ENCODE results near the gene RAI2.

Gene RAI2

DNA sequence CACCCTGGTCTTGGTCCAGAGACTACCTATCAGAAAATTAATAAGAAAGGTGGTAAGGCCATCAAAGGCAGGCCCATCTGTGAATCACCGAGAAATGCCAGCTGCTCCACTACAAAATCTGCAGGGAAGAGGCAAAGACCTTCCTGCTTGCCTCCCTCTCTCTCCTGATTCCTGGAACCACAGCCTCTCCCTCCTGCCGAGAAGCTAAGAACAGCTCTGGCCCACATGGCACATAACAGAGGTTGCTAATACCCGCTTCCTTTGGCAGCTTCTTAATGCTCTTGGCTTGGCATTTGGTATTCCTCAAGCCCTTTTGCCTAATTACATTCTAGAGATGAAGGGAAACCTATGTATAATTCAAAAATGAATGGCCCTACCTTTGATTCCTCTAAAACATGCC lies 32.9 kb downstream of the RAI2 start:
- Histone ChIP-seq H3K4me3 (ENCODE audit: low read length) (peak overlapping the region; percentile 4), H3K36me3 (ENCODE audit: control insufficient read depth, insufficient read depth, low read length, severe bottlenecking) (no peaks in the 10 kb centered on the region), H3K9ac (ENCODE audit: low read length) (no peak overlapping the region), H3K9me3 (ENCODE audit: control insufficient read depth, low read length) (peaks cover 11% of the 10 kb centered on the region), H3K4me1 (ENCODE audit: control insufficient read depth, insufficient read depth, low read length) (peaks cover 54% of the 10 kb centered on the region), H3K27me3 (replicated peaks; ENCODE audit: control insufficient read depth, insufficient read depth, low read length) (peaks cover 2% of the 10 kb centered on the region)
- DNase-seq (ENCODE audit: low read depth), result no peak

DNA sequence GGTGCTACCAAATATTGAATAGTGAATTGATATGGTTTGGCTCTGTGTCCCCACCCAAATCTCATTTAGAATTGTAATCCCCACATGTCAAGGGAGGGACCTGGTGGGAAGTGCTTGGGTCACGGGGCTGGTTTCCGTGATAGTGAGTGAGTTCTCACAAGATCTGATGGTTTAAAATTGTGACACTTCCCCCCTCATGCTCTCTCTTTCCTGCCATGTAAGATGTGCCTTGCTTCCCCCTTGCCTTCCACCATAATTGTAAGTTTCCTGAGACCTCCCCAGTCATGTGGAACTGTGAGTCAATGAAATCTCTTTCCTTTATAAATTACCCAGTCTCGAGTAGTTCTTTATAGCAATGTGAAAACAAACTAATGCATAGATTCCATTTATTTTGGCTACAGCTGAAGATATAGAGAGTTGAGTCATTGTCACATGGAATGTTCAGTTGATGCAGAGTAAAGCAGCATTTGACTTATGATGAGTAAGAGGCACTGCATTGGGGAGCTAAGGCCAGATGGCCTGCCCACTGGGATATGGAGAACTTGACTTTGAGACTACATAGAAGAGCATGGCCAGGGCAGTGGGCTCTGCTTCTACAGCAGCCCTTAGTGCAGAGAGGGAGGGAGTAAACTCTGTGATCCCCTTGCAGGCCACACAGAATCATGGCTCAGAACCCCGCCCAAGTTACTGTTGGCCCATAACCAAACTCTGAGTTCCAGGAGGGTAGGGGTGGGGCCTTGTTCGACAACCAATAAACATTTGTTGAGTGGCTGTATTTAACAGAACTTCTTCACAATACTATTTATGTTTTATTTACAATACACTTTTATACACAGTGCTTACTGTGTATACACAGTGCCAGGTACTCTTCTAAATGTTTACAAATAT lies 34.2 kb downstream of the RAI2 start:
- DNase-seq (ENCODE audit: low read depth), result no peak
- Histone ChIP-seq H3K27me3 (replicated peaks; ENCODE audit: control insufficient read depth, insufficient read depth, low read length) (peaks cover 2% of the 10 kb centered on the region), H3K9ac (ENCODE audit: low read length) (no peak overlapping the region), H3K9me3 (ENCODE audit: control insufficient read depth, low read length) (peaks cover 11% of the 10 kb centered on the region), H3K4me1 (ENCODE audit: control insufficient read depth, insufficient read depth, low read length) (peaks cover 49% of the 10 kb centered on the region), H3K4me3 (ENCODE audit: low read length) (no peak overlapping the region), H3K36me3 (ENCODE audit: control insufficient read depth, insufficient read depth, low read length, severe bottlenecking) (no peaks in the 10 kb centered on the region)

DNA sequence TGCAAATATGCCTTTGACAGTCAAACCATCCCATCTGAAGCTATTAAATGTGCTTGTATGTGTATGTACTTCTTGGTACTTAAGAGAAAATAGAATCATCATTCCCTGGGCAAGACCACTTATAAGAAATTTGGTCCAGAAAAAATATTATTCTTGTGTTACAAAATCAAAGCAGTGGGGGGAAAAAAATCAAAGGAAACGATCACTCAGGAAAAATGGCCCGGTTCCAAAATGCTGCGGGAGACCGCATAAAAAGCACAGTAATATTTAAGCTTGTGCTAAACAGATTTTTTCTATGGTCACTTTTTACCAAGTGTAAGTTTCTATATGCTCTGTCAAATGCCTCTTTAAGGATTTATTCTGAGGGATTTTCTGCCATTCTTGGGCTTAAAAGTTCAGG lies 36.1 kb downstream of the RAI2 start:
- no peaks in the 10 kb centered on the region for H3K27me3 ChIP-seq (replicated peaks; ENCODE audit: control insufficient read depth, insufficient read depth, low read length)
- DNase-seq (ENCODE audit: low read depth), result no peak
- peaks cover 37% of the 10 kb centered on the region for H3K4me1 ChIP-seq (ENCODE audit: control insufficient read depth, insufficient read depth, low read length)
- no peaks in the 10 kb centered on the region for H3K36me3 ChIP-seq (ENCODE audit: control insufficient read depth, insufficient read depth, low read length, severe bottlenecking)
- peaks cover 11% of the 10 kb centered on the region for H3K9me3 ChIP-seq (ENCODE audit: control insufficient read depth, low read length)
- H3K4me3 ChIP-seq (ENCODE audit: low read length), result no peak overlapping the region
- H3K9ac ChIP-seq (ENCODE audit: low read length), result no peak overlapping the region

DNA sequence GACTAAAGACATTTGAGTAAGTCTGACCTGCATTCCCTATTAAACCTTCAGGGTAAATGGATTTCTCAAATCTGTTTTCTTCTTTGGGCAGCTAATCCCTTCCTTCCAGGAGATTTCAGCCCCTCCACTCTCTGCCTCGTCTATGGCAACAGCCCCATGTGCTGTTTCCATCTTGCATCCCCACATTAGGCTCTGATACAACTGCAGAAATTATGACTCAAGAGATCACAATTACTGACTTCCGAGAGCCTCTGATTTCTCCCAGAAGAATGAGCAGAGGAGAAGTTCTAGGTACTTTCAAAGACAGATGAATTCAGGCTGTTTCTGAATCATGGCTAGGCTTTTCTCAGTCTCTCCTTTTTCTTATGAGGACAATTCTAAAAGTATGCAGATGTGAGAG lies 38.7 kb downstream of the RAI2 start:
- DNase-seq (ENCODE audit: low read depth), result peak; percentile 12
- Histone ChIP-seq H3K27me3 (replicated peaks; ENCODE audit: control insufficient read depth, insufficient read depth, low read length) (no peaks in the 10 kb centered on the region), H3K4me1 (ENCODE audit: control insufficient read depth, insufficient read depth, low read length) (peaks cover 22% of the 10 kb centered on the region), H3K9me3 (ENCODE audit: control insufficient read depth, low read length) (peaks cover 11% of the 10 kb centered on the region), H3K9ac (ENCODE audit: low read length) (no peak overlapping the region), H3K36me3 (ENCODE audit: control insufficient read depth, insufficient read depth, low read length, severe bottlenecking) (no peaks in the 10 kb centered on the region), H3K4me3 (ENCODE audit: low read length) (no peak overlapping the region)

DNA sequence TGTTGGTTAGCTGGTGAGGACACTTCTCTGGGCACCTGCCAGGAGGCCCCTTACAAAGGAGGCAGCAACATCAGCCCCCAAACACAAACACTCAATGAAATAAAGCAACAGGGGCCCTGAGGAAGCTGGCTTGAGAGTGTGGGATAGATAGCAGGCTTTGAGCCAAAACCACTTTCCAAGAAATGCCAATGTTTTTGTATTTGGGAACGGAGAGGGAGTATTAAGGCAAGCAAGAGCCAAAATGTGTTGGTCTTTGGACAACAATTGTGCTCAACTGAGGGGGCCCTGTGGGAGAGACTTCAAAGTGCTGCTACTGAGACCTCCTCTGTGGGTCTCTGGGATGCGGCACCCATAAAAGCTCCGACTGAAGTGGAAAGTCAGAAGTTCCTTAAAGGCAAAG lies 41.0 kb downstream of the RAI2 start:
- no peak for DNase-seq (ENCODE audit: low read depth)
- H3K9ac ChIP-seq (ENCODE audit: low read length), result no peak overlapping the region

DNA sequence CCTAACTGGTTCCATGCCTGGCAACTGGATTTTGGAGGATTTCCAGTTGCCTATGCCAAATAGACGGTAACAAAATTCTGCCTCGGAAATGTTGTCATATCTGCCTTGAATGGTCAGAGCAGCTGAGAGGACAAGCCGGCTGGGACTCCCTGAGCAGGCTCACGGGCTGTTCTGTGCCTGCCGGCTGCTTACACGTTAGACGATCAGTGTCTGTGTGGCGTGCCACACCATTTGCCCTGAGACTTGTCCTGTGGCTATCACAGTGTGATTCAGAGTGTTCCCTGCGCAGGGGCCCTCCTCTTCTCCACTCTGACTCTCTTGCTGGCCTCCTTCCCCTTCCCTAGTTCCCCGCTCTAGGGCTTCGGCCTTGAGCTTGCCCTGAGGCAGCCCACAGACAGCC lies 42.4 kb downstream of the RAI2 start:
- Histone ChIP-seq H3K9me3 (ENCODE audit: control insufficient read depth, low read length) (no peaks in the 10 kb centered on the region), H3K27me3 (replicated peaks; ENCODE audit: control insufficient read depth, insufficient read depth, low read length) (peaks cover 5% of the 10 kb centered on the region), H3K9ac (ENCODE audit: low read length) (no peak overlapping the region), H3K4me1 (ENCODE audit: control insufficient read depth, insufficient read depth, low read length) (peaks cover 33% of the 10 kb centered on the region), H3K36me3 (ENCODE audit: control insufficient read depth, insufficient read depth, low read length, severe bottlenecking) (no peaks in the 10 kb centered on the region), H3K4me3 (ENCODE audit: low read length) (no peak overlapping the region)
- DNase-seq (ENCODE audit: low read depth), result no peak

More for the DNA sequence above, 41.0 kb downstream of the RAI2 start:
- peaks cover 3% of the 10 kb centered on the region for H3K27me3 ChIP-seq (replicated peaks; ENCODE audit: control insufficient read depth, insufficient read depth, low read length)
- no peaks in the 10 kb centered on the region for H3K9me3 ChIP-seq (ENCODE audit: control insufficient read depth, low read length)
- H3K4me1 ChIP-seq (ENCODE audit: control insufficient read depth, insufficient read depth, low read length), result peaks cover 24% of the 10 kb centered on the region
- H3K36me3 ChIP-seq (ENCODE audit: control insufficient read depth, insufficient read depth, low read length, severe bottlenecking), result no peaks in the 10 kb centered on the region
- H3K4me3 ChIP-seq (ENCODE audit: low read length), result no peak overlapping the region

DNA sequence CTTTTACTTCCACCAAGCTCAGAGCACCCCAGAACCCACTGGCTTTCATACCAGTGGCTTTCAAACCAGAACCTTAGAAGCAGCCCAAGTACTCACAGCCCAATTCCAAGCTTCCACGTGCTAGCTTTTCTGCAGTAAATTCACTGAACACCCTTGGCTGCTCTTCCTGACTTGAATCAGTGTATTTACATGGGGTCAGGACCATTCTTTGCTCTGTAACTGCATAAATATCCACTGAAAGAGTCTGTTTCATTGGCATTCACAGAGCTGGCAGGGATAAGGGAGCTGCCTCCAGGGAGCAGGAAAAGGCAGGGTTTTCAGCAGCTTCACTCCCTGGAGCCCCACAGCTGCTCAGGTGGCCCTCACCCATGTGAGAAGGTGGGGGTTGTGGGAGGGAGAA lies 43.8 kb downstream of the RAI2 start:
- H3K9me3 ChIP-seq (ENCODE audit: control insufficient read depth, low read length), result no peaks in the 10 kb centered on the region

DNA sequence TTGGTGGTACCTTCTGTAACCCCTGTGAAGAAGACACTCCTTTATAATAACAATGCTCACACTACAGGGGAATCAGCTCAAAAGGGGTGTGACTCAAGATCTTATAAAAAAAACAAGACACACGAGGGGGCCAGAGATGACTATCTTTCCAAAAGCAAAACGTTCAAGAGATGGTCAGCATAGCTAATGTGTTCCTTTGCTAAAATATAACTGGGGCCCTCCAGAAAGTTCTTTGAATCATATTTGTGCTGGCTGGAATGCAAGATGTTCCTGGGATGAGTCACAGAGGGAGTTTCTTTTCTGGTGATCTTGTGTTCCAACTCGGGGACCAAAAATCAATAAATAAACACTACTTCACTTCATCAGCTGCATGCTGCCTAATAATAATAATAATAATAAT lies 46.5 kb downstream of the RAI2 start:
- Histone ChIP-seq H3K9me3 (ENCODE audit: control insufficient read depth, low read length) (no peaks in the 10 kb centered on the region), H3K9ac (ENCODE audit: low read length) (no peak overlapping the region), H3K27me3 (replicated peaks; ENCODE audit: control insufficient read depth, insufficient read depth, low read length) (peaks cover 21% of the 10 kb centered on the region), H3K4me3 (ENCODE audit: low read length) (peak overlapping the region; percentile 48), H3K4me1 (ENCODE audit: control insufficient read depth, insufficient read depth, low read length) (peaks cover 32% of the 10 kb centered on the region), H3K36me3 (ENCODE audit: control insufficient read depth, insufficient read depth, low read length, severe bottlenecking) (no peaks in the 10 kb centered on the region)
- peak; percentile 37 for DNase-seq (ENCODE audit: low read depth)

More for the DNA sequence above, 43.8 kb downstream of the RAI2 start:
- H3K4me1 ChIP-seq (ENCODE audit: control insufficient read depth, insufficient read depth, low read length), result peaks cover 40% of the 10 kb centered on the region
- DNase-seq (ENCODE audit: low read depth), result no peak
- no peaks in the 10 kb centered on the region for H3K36me3 ChIP-seq (ENCODE audit: control insufficient read depth, insufficient read depth, low read length, severe bottlenecking)
- no peak overlapping the region for H3K4me3 ChIP-seq (ENCODE audit: low read length)
- no peak overlapping the region for H3K9ac ChIP-seq (ENCODE audit: low read length)
- H3K27me3 ChIP-seq (replicated peaks; ENCODE audit: control insufficient read depth, insufficient read depth, low read length), result peaks cover 7% of the 10 kb centered on the region

DNA sequence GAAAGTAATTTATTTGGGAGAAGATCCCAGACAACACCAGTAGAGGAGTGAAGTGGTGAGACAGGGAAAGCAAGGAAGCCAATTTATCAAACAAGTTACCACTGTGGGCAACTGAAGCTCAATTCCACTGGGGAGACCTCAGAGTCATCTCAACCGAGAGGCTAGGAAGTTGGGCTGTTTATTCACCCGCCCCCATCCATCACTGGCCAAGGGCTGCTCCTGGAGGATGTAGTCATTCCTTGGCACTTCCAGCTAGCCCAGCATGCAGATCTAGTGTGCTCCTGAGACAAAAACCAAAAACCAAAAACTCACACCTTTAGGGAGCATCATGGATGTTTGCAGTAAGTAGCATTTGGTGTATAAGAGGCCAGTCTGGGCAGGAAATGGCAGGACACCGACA lies 47.0 kb downstream of the RAI2 start:
- peaks cover 21% of the 10 kb centered on the region for H3K27me3 ChIP-seq (replicated peaks; ENCODE audit: control insufficient read depth, insufficient read depth, low read length)
- H3K4me3 ChIP-seq (ENCODE audit: low read length), result peak overlapping the region; percentile 48
- no peak overlapping the region for H3K9ac ChIP-seq (ENCODE audit: low read length)
- DNase-seq (ENCODE audit: low read depth), result no peak
- no peaks in the 10 kb centered on the region for H3K9me3 ChIP-seq (ENCODE audit: control insufficient read depth, low read length)
- H3K36me3 ChIP-seq (ENCODE audit: control insufficient read depth, insufficient read depth, low read length, severe bottlenecking), result no peaks in the 10 kb centered on the region
- H3K4me1 ChIP-seq (ENCODE audit: control insufficient read depth, insufficient read depth, low read length), result peaks cover 32% of the 10 kb centered on the region

DNA sequence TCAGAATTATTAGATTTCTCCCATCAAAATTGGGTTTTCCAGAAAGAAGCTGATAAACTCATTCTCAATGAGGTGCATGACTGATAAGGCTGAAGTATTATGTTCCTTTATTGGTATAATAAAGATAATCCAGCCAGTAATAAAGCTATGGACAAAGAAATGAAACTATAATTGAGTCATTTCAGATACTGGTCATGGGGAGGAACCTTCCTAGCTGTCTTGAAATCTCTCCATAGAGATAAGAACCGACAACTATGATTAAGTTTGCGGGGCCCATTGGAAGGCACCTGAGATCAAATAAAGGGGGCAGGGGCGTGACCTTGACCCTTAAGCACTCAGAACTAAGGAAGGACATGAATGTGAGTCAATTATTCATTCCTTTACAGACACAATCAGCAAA lies 47.8 kb downstream of the RAI2 start:
- DNase-seq (ENCODE audit: low read depth), result no peak
- peaks cover 21% of the 10 kb centered on the region for H3K27me3 ChIP-seq (replicated peaks; ENCODE audit: control insufficient read depth, insufficient read depth, low read length)
- H3K9me3 ChIP-seq (ENCODE audit: control insufficient read depth, low read length), result no peaks in the 10 kb centered on the region
- H3K36me3 ChIP-seq (ENCODE audit: control insufficient read depth, insufficient read depth, low read length, severe bottlenecking), result no peaks in the 10 kb centered on the region
- H3K4me1 ChIP-seq (ENCODE audit: control insufficient read depth, insufficient read depth, low read length), result peaks cover 32% of the 10 kb centered on the region
- H3K9ac ChIP-seq (ENCODE audit: low read length), result no peak overlapping the region
- H3K4me3 ChIP-seq (ENCODE audit: low read length), result no peak overlapping the region

DNA sequence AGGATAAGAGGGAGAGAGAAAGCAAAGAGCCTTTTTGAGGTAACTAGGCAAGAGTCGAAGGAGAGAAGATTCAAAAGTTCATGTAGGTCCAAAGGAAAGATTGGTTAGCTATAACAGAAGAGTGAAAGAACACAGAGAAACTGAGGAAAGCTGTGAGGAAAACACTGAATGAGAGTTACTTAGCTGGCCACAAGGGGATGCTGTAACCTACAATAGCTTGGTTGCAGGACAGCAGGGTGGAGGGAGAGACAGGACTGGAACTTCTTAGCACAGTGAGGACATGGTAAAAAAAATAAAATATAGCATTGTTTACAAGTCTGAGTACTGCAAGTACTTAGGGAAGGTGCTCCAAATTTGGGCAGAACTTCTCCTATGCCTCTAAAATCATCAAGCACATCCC lies 48.3 kb downstream of the RAI2 start:
- Histone ChIP-seq H3K4me1 (ENCODE audit: control insufficient read depth, insufficient read depth, low read length) (peaks cover 27% of the 10 kb centered on the region), H3K4me3 (ENCODE audit: low read length) (no peak overlapping the region), H3K36me3 (ENCODE audit: control insufficient read depth, insufficient read depth, low read length, severe bottlenecking) (no peaks in the 10 kb centered on the region), H3K27me3 (replicated peaks; ENCODE audit: control insufficient read depth, insufficient read depth, low read length) (peaks cover 21% of the 10 kb centered on the region), H3K9ac (ENCODE audit: low read length) (no peak overlapping the region), H3K9me3 (ENCODE audit: control insufficient read depth, low read length) (no peaks in the 10 kb centered on the region)
- peak; percentile 4 for DNase-seq (ENCODE audit: low read depth)

DNA sequence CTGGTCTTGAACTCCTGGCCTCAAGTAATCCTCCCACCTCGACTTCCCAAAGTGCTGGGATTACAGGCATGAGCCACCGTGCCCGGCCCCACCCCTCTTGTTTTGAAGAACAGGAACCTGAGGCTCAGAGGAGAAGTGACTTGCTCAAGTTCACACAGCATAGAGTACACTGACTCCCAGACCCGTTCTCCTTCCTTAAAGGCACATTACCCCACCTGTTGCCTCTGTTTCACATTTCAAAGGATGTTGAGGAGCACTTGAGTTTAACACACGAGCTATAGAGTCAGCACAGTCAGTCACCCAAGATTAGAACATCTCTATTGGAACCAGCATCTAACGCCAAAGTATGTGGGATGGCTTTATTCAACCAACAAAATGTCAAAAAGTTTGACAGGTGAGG lies 51.1 kb downstream of the RAI2 start:
- Histone ChIP-seq H3K4me3 (ENCODE audit: low read length) (no peak overlapping the region), H3K27me3 (replicated peaks; ENCODE audit: control insufficient read depth, insufficient read depth, low read length) (peaks cover 17% of the 10 kb centered on the region), H3K36me3 (ENCODE audit: control insufficient read depth, insufficient read depth, low read length, severe bottlenecking) (no peaks in the 10 kb centered on the region), H3K9me3 (ENCODE audit: control insufficient read depth, low read length) (no peaks in the 10 kb centered on the region), H3K9ac (ENCODE audit: low read length) (no peak overlapping the region), H3K4me1 (ENCODE audit: control insufficient read depth, insufficient read depth, low read length) (peaks cover 16% of the 10 kb centered on the region)
- no peak for DNase-seq (ENCODE audit: low read depth)

Data from adipocyte (in vitro differentiated cells).